ENCODE data around the gene PIK3CB. TPM values are rescaled to one million over a fixed set of nuclear protein-coding genes. Genes with fewer than 3 reads are reported as not detected.
"Not testable (repeated sequence)": the region's sequence is repeated elsewhere in the genome, so short reads cannot be mapped to it uniquely, and the experiment has no call there.

The PIK3CB gene
- total RNA-seq, 1 experiment from 2014 or later: 35.6 TPM

DNA sequence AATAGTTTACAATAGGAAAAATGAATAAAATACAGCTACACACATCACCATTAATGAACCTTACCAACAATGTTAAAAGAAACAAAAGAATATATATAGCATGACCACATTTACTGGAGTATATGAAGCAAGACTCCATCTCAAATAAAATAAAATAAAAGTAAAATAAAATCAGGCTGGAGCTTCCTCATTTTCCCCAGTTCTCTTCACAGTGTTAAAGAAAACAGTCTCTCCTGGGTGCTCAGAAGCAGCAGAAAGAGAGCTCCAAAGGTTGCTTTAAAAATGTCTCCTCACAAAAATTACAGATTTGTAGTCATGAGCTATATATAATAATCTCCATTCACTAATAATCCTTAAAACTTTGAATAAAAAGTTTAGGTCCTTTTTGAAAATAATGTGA lies 48.8 kb downstream of the PIK3CB start:
- Mint-ChIP-seq H3K36me3 (ENCODE audit: insufficient read depth in 1 of 3, low read depth in 3 of 3) (peaks cover 14 to 26% (median 18%) of the 10 kb centered on the region in 3 experiments), H3K27ac (no peak overlapping the region)

GRCh38 chr3:138785362-138785857 lies 49.3 kb downstream of the PIK3CB start:
- Mint-ChIP-seq H3K27ac (peak overlapping the region in 2 of 3 experiments; percentile 73 to 79; a peak in 1 of 7 replicates), H3K36me3 (ENCODE audit: insufficient read depth in 1 of 3, low read depth in 3 of 3) (peaks cover 12 to 25% (median 18%) of the 10 kb centered on the region in 3 experiments)
- H4K5ac ChIP-seq (ENCODE audit: insufficient read length, low read depth, low read length); H3K79me2 ChIP-seq (ENCODE audit: insufficient read depth, low read length); H3K23ac ChIP-seq (ENCODE audit: insufficient read length, low read depth, low read length); H4K20me1 ChIP-seq (ENCODE audit: control insufficient read depth, insufficient read depth, insufficient read length); H3T11ph ChIP-seq (ENCODE audit: low read length); H3K4me2 ChIP-seq (ENCODE audit: insufficient read depth, insufficient read length, low read length); H3K23me2 ChIP-seq (ENCODE audit: insufficient read length, low read depth, low read length, poor library complexity, severe bottlenecking); H3K27me3 ChIP-seq (ENCODE audit: insufficient read depth, low read length); H3K27ac ChIP-seq (ENCODE audit: insufficient read length, low read depth, low read length); H2BK20ac ChIP-seq (ENCODE audit: low read depth, low read length, poor library complexity, severe bottlenecking); H2BK15ac ChIP-seq (ENCODE audit: low read depth, low read length); H3K14ac ChIP-seq (ENCODE audit: insufficient read depth, low read length); H3K9me3 Mint-ChIP-seq; H2BK120ac ChIP-seq (ENCODE audit: low read depth, low read length, poor library complexity, severe bottlenecking); H3K27me3 Mint-ChIP-seq (ENCODE audit: low read depth); H3K9me3 ChIP-seq (ENCODE audit: control insufficient read depth, low read depth, low read length); H3K18ac ChIP-seq (ENCODE audit: insufficient read length, low read depth, low read length); H2BK12ac ChIP-seq (ENCODE audit: insufficient read length, low read depth, low read length); H3K4ac ChIP-seq (ENCODE audit: low read depth, low read length); H2AFZ ChIP-seq (ENCODE audit: low read length); H3K4me1 ChIP-seq (ENCODE audit: insufficient read depth, low read length); H3K9ac ChIP-seq (ENCODE audit: extremely low read depth, insufficient read length, low read length); H3K56ac ChIP-seq (ENCODE audit: insufficient read length, low read depth, low read length); H3K79me1 ChIP-seq (ENCODE audit: insufficient read depth, low read depth, low read length, poor library complexity, severe bottlenecking); H2AK5ac ChIP-seq (ENCODE audit: insufficient read length, low read length); H3K4me1 Mint-ChIP-seq; H3K4me3 Mint-ChIP-seq; H2BK5ac ChIP-seq (ENCODE audit: insufficient read length, low read length); DNase-seq; H4K8ac ChIP-seq (replicated peaks; ENCODE audit: insufficient read length, low read depth, low read length); H4K91ac ChIP-seq (ENCODE audit: insufficient read length, low read depth, low read length): not testable (repeated sequence)
- WGBS (ENCODE audit: extremely low coverage, insufficient read length, low lambda C conversion rate): no CpG with 5 or more reads among the region's 7 CpGs

More for the DNA sequence above, 48.8 kb downstream of the PIK3CB start:
- Histone ChIP-seq H2BK5ac (ENCODE audit: insufficient read length, low read length) (no peak overlapping the region), H3K79me1 (ENCODE audit: insufficient read depth, low read depth, low read length, poor library complexity, severe bottlenecking) (peaks cover 3% of the 10 kb centered on the region), H4K91ac (ENCODE audit: insufficient read length, low read depth, low read length) (no peak overlapping the region), H3K23ac (ENCODE audit: insufficient read length, low read depth, low read length) (no peak overlapping the region), H3K4ac (ENCODE audit: low read depth, low read length) (no peak overlapping the region), H3T11ph (ENCODE audit: low read length) (no peak overlapping the region), H3K9me3 (ENCODE audit: control insufficient read depth, low read depth, low read length) (no peaks in the 10 kb centered on the region), H2BK20ac (ENCODE audit: low read depth, low read length, poor library complexity, severe bottlenecking) (no peak overlapping the region), H3K56ac (ENCODE audit: insufficient read length, low read depth, low read length) (no peak overlapping the region), H3K23me2 (ENCODE audit: insufficient read length, low read depth, low read length, poor library complexity, severe bottlenecking) (no peaks in the 10 kb centered on the region), H2BK12ac (ENCODE audit: insufficient read length, low read depth, low read length) (no peak overlapping the region), H3K9ac (ENCODE audit: extremely low read depth, insufficient read length, low read length) (no peak overlapping the region), H3K79me2 (ENCODE audit: insufficient read depth, low read length) (no peaks in the 10 kb centered on the region; the same call in 1 of the 2 replicates), H3K27ac (ENCODE audit: insufficient read length, low read depth, low read length) (no peak overlapping the region), H4K5ac (ENCODE audit: insufficient read length, low read depth, low read length) (no peak overlapping the region), H4K8ac (replicated peaks; ENCODE audit: insufficient read length, low read depth, low read length) (no peak overlapping the region), H2BK15ac (ENCODE audit: low read depth, low read length) (no peak overlapping the region), H4K20me1 (ENCODE audit: control insufficient read depth, insufficient read depth, insufficient read length) (no peaks in the 10 kb centered on the region), H3K14ac (ENCODE audit: insufficient read depth, low read length) (no peak overlapping the region), H3K18ac (ENCODE audit: insufficient read length, low read depth, low read length) (no peak overlapping the region), H2BK120ac (ENCODE audit: low read depth, low read length, poor library complexity, severe bottlenecking) (no peak overlapping the region), H3K27me3 (ENCODE audit: insufficient read depth, low read length) (no peaks in the 10 kb centered on the region), H2AFZ (ENCODE audit: low read length) (no peak overlapping the region), H2AK5ac (ENCODE audit: insufficient read length, low read length) (no peak overlapping the region), H3K4me2 (ENCODE audit: insufficient read depth, insufficient read length, low read length) (no peak overlapping the region), H3K4me1 (ENCODE audit: insufficient read depth, low read length) (no peaks in the 10 kb centered on the region)
- TF ChIP-seq, protein P1, sequence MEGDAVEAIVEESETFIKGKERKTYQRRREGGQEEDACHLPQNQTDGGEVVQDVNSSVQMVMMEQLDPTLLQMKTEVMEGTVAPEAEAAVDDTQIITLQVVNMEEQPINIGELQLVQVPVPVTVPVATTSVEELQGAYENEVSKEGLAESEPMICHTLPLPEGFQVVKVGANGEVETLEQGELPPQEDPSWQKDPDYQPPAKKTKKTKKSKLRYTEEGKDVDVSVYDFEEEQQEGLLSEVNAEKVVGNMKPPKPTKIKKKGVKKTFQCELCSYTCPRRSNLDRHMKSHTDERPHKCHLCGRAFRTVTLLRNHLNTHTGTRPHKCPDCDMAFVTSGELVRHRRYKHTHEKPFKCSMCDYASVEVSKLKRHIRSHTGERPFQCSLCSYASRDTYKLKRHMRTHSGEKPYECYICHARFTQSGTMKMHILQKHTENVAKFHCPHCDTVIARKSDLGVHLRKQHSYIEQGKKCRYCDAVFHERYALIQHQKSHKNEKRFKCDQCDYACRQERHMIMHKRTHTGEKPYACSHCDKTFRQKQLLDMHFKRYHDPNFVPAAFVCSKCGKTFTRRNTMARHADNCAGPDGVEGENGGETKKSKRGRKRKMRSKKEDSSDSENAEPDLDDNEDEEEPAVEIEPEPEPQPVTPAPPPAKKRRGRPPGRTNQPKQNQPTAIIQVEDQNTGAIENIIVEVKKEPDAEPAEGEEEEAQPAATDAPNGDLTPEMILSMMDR (conservative IDR thresholded peaks at IDR 0.05): no peak
- DNase-seq: no peak
- H3K27me3 Mint-ChIP-seq (ENCODE audit: low read depth): no peaks in the 10 kb centered on the region
- peaks cover 3 to 4% of the 10 kb centered on the region in 2 experiments; a peak in 2 of 5 replicates for H3K9me3 Mint-ChIP-seq
- H3K4me1 Mint-ChIP-seq: peaks cover 3 to 8% of the 10 kb centered on the region in 2 experiments
- H3K4me3 Mint-ChIP-seq: no peak overlapping the region
